ENCODE measurements around the gene DRAXIN. TPM values are rescaled to one million over a fixed set of nuclear protein-coding genes. Genes with fewer than 3 reads are reported as not detected.
A peak's percentile ranks its signal among the peaks of the same experiment; 100 is the strongest.

The DRAXIN gene
- total and polyA plus RNA-seq, 12 donors, result under 0.01 to 0.08 (median 0.06) TPM; not detected in 7

DNA sequence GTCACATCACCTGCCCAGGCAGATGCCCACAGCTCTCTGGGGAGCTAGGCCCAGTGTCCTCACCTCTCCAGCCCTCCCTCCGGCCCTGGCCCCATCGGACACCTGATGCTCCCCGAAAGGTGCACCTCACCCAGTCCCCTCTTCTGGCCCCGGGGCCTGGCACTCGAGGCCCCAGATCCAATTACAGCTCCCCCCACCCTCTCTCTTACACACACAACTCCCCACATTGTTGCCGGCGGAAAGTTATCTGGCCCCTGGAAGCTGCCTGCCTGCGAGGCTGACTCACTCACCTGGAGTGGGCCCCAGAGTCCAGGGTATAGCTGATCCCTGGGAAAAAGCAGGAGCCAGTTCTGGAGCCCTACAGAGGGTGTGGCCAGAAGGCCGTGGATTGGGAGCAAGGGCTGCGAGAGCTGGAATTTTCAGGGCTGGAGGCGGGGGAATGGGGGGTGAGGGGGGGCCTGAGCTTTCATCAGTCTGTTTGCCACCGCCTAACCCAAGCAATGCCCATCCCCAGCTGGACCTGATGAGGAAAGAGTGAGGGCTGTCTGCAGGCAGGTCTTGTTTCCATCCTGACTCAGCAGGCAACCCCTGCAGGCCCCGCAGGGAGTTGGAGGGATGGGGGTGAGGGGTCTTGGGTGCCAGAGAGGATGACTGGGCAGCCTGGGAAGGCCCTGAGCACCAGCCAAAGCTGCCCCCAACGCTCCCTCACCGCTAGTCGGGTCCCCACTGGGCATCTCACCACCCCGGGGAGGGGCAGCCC, 38.2 kb upstream of the DRAXIN start:
- Histone ChIP-seq H3K27ac (peak overlapping the region in 2 of 5 donors; percentile 16 to 78), H3K27me3 (no peaks in the 10 kb centered on the region), H3K4me3 (peak overlapping the region in 1 of 4 donors; percentile 73), H3K4me1 (replicated peaks in 1 of 2) (peaks cover 29 to 35% of the 10 kb centered on the region in 2 donors), H3K9me3 (replicated peaks in 1 of 3) (no peaks in the 10 kb centered on the region), H3K36me3 (replicated peaks in 1 of 2) (peaks cover 0 to 12% of the 10 kb centered on the region in 2 donors)
- TF ChIP-seq POLR2A (IDR thresholded peaks at IDR 0.05) (no peak), CTCF (IDR thresholded peaks at IDR 0.05) (no peak)
- WGBS, 4 donors, result 58 to 68% (median 64%) methylated on average over 10 to 17 of the region's 17 CpGs
- intact Hi-C loops (cut with DNase I), result loop anchor here in 1 of 2 donors (5.0 kb wide), 1 partner anchor 69 kb away; no protein-coding TSS in a partner anchor
- DNase-seq, result peak in 1 of 7 donors; percentile 50

DNA sequence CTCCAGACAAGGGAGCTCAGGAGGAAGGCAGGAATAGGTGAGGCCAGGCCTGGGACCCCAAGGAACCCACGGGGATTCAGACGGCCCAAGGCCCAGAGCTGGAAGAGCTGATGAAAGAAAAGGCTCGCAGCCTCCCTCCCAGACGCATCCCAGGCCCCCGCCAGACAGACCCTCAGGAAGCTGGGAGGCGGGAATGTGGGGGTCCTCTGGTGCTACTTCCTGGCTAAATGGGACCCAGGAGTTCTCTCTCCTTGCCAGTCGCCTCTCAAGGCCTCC, 37.7 kb upstream of the DRAXIN start:
- peak overlapping the region in 2 of 4 donors; percentile 73 for H3K4me3 ChIP-seq
- peaks cover 0 to 17% of the 10 kb centered on the region in 2 donors for H3K36me3 ChIP-seq (replicated peaks in 1 of 2)
- TF ChIP-seq POLR2A (IDR thresholded peaks at IDR 0.05) (no peak), CTCF (IDR thresholded peaks at IDR 0.05) (no peak)
- intact Hi-C loops (cut with DNase I), result loop anchor here in 1 of 2 donors (5.0 kb wide), 1 partner anchor 69 kb away; no protein-coding TSS in a partner anchor
- no peaks in the 10 kb centered on the region for H3K27me3 ChIP-seq
- WGBS, 4 donors, result 40 to 61% (median 57%) methylated on average over 1 to 7 of the region's 7 CpGs
- DNase-seq, result no peak
- no peaks in the 10 kb centered on the region for H3K9me3 ChIP-seq (replicated peaks in 1 of 3)
- peaks cover 25 to 30% of the 10 kb centered on the region in 2 donors for H3K4me1 ChIP-seq (replicated peaks in 1 of 2)
- H3K27ac ChIP-seq, result peak overlapping the region in 2 of 5 donors; percentile 78 to 83

GRCh38 chr1:11654137-11654938, 37.2 kb upstream of the DRAXIN start, which contains the start of the genes FBXO2 and FBXO44:
Gene FBXO2 (minus strand): TSS chr1:11654429. CDS start chr1:11654340, 89 bp downstream.
Gene FBXO44 (plus strand): TSS chr1:11654877. CDS start chr1:11655836, 959 bp downstream.
- WGBS, 4 donors, result 1 to 8% (median 3%) methylated on average over 13 to 93 of the region's 94 CpGs
- no peaks in the 10 kb centered on the region for H3K9me3 ChIP-seq (replicated peaks in 1 of 3)
- peak within 1 kb of the TSS in 4 of 5 donors; percentile 35 to 83 (median 62) for H3K27ac ChIP-seq
- H3K4me3 ChIP-seq, result peak within 1 kb of the TSS in 3 of 4 donors; percentile 40 to 73 (median 73)
- intact Hi-C loops (cut with DNase I), result loop anchor here in 1 of 2 donors (5.0 kb wide), 1 partner anchor 68 kb away; no protein-coding TSS in a partner anchor
- TF ChIP-seq POLR2A (IDR thresholded peaks at IDR 0.05), result peak; percentile 29 to 51
- no peak for TF ChIP-seq CTCF (IDR thresholded peaks at IDR 0.05)
- peak; percentile 49 to 85 (median 76) for DNase-seq
- H3K4me1 ChIP-seq (replicated peaks in 1 of 2), result peaks cover 20 to 26% of the 10 kb centered on the region in 2 donors
- H3K36me3 ChIP-seq (replicated peaks in 1 of 2), result peaks cover 0 to 21% of the 10 kb centered on the region in 2 donors
- no peaks in the 10 kb centered on the region for H3K27me3 ChIP-seq
